ENCODE data around the gene WDR4. TPM values are rescaled to one million over a fixed set of nuclear protein-coding genes. Genes with fewer than 3 reads are reported as not detected.
"Not testable (repeated sequence)": the region's sequence is repeated elsewhere in the genome, so short reads cannot be mapped to it uniquely, and the experiment has no call there.

Gene WDR4, protein sequence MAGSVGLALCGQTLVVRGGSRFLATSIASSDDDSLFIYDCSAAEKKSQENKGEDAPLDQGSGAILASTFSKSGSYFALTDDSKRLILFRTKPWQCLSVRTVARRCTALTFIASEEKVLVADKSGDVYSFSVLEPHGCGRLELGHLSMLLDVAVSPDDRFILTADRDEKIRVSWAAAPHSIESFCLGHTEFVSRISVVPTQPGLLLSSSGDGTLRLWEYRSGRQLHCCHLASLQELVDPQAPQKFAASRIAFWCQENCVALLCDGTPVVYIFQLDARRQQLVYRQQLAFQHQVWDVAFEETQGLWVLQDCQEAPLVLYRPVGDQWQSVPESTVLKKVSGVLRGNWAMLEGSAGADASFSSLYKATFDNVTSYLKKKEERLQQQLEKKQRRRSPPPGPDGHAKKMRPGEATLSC
- 10 to 100 TPM; 13.0 to 30.6 (median 17.4) TPM for total RNA-seq

- H3K27ac ChIP-seq: peak within 1 kb of the TSS; percentile 81 to 83 (median 82)
- no peaks in the 10 kb centered on the region for H3K9me3 ChIP-seq
- H3K27me3 ChIP-seq: no peaks in the 10 kb centered on the region
- peak within 1 kb of the TSS; percentile 81 to 97 (median 97) for H3K4me3 ChIP-seq
- 0 to 1% methylated on average over 24 to 32 of the region's 80 CpGs for WGBS, 2 donors
- H3K4me1 ChIP-seq: peaks cover 0 to 23% (median 4%) of the 10 kb centered on the region in 4 donors
- TF ChIP-seq CTCF (IDR thresholded peaks at IDR 0.05) (peak in 1 of 5 experiments; percentile 31), POLR2A (IDR thresholded peaks at IDR 0.05) (peak; percentile 35 to 74), EP300 (IDR thresholded peaks at IDR 0.05) (peak; percentile 80 to 96)
- DNase-seq (ENCODE audit: low spot score in 2 of 2): peak; percentile 95 to 96
- H3K36me3 ChIP-seq: peaks cover 0 to 23% (median 0%) of the 10 kb centered on the region in 3 donors
Observed at GRCh38 chr21:42878993-42879787, at the start of gene WDR4. TSS of gene WDR4 (minus strand) at chr21:42879539. CDS start at chr21:42879495, 44 bp downstream.

- not testable (repeated sequence) for H3K4me3 ChIP-seq; DNase-seq (ENCODE audit: low spot score in 2 of 2); H3K36me3 ChIP-seq; H3K27ac ChIP-seq; H3K9me3 ChIP-seq; H3K27me3 ChIP-seq
- 80 to 86% methylated on average over 23 of the region's 23 CpGs for WGBS, 2 donors
- H3K4me1 ChIP-seq: peaks cover 0 to 14% (median 7%) of the 10 kb centered on the region in 4 donors
Observed at GRCh38 chr21:42927474-42928200, 48.3 kb upstream of the WDR4 start.

DNA sequence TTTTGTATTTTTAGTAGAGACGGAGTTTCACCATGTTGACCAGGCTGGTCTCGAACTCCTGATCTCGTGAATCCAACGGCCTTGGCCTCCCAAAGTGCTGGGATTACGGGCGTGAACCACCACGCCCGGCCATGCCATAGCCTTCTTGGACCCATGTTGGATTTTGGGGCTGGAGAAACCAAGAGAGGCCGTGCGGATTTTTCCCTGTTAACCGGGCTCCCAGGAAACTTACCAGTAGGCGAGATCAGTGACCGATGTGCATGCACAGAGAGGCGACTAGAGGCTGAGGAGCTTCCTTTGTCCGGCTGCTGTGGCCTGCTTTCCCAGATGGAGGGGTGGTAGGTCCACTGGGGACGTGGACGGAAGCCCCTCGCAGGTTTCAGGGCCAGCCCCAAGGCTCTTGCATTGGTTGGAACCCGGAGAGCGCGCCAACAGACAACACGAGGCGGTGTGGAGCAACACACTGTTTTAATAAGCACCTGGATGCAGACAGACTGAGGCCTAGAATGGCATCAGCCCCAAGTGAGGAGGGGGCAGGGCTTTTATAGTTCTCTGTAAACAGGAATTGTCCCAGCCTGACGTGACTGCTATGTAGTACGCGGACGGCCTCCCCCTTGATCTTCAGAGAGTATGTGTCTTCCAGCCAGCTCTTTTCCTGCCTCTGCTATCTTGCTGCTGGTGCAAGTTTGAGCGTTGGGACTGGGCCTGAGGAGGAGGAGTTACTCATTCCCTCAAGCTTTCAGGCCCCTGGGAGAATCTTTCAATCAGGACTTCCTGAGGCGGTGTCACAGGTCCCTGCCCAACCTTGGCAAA lies 46.0 kb upstream of the WDR4 start, which contains the start of gene ERVH48-1:
ERVH48-1 (minus strand) TSS at position 517 of the 813 bp plus-strand sequence. CDS start 6,624 bp downstream, outside the sequence.
- TF ChIP-seq CTCF (IDR thresholded peaks at IDR 0.05): no peak
- TF ChIP-seq EP300 (IDR thresholded peaks at IDR 0.05): no peak
- no peak for DNase-seq (ENCODE audit: low spot score in 2 of 2)
- no peak within 1 kb of the TSS for H3K4me3 ChIP-seq
- no peak within 1 kb of the TSS for H3K27ac ChIP-seq
- WGBS, 2 donors: 89 to 90% methylated on average over 29 of the region's 29 CpGs
- H3K9me3 ChIP-seq: no peaks in the 10 kb centered on the region
- peaks cover 0 to 14% (median 7%) of the 10 kb centered on the region in 4 donors for H3K4me1 ChIP-seq
- no peaks in the 10 kb centered on the region for H3K36me3 ChIP-seq
- no peaks in the 10 kb centered on the region for H3K27me3 ChIP-seq

- Histone ChIP-seq H3K27me3 (no peaks in the 10 kb centered on the region), H3K27ac (peak overlapping the region in 2 of 4 donors; percentile 25 to 38), H3K9me3 (no peaks in the 10 kb centered on the region), H3K36me3 (no peaks in the 10 kb centered on the region), H3K4me3 (peak overlapping the region in 1 of 4 donors; percentile 25), H3K4me1 (peaks cover 0 to 14% (median 7%) of the 10 kb centered on the region in 4 donors)
- no peak for TF ChIP-seq POLR2A (IDR thresholded peaks at IDR 0.05)
- no peak for TF ChIP-seq CTCF (IDR thresholded peaks at IDR 0.05)
- no peak for TF ChIP-seq EP300 (IDR thresholded peaks at IDR 0.05)
- WGBS, 2 donors: 73 to 78% methylated on average over 6 of the region's 6 CpGs
- no peak for DNase-seq (ENCODE audit: low spot score in 2 of 2)
Observed at GRCh38 chr21:42924433-42924751, 45.1 kb upstream of the WDR4 start.
